K562 (cell line): ENCODE data around the gene CNOT6L.

Experiments used
- CREB1 ChIP-seq, 2 experiments: sonication (generic) in 1 of 2; formaldehyde crosslinking in 1 of 2; IDR thresholded peaks; 2 replicates each; pipeline versions ENCODE4 v1.6.1 to v1.8.0; 2012 to 2022; ENCODE audit warnings: inconsistent platforms in 1 of 2, mild to moderate bottlenecking in 1 of 2, missing genetic modification reagents in 1 of 2, moderate library complexity in 1 of 2
- CTCF ChIP-seq, 3 experiments: IDR thresholded peaks in 2 of 3; conservative IDR thresholded peaks in 1 of 3; 2 replicates each; pipeline ENCODE4 v1.5.1; 2011 to 2012; ENCODE audit warnings: low read length in 3 of 3, mild to moderate bottlenecking in 3 of 3, control low read depth in 2 of 3, improper control_type of control experiment in 1 of 3, inconsistent platforms in 1 of 3, low read depth in 1 of 3, mixed read lengths in 1 of 3, moderate library complexity in 1 of 3; ENCODE audit not compliant: insufficient read depth in 2 of 3
- MYC ChIP-seq, 2 experiments: fragments of 250-450 bp in 1 of 2; sonication (Bioruptor Pico) in 1 of 2; IDR thresholded peaks; 2 replicates each; pipeline versions ENCODE4 v1.5.1 to v1.6.1; 2012 to 2021; ENCODE audit warnings: low read depth in 2 of 2, borderline replicate concordance in 1 of 2, improper control_type of control experiment in 1 of 2, low read length in 1 of 2, mild to moderate bottlenecking in 1 of 2, moderate library complexity in 1 of 2
- RAD51 ChIP-seq: fragments of 450-650 bp; IDR thresholded peaks from 2 replicates; pipeline ENCODE4 v1.7.1; 2016; ENCODE audit warnings: low read depth, mild to moderate bottlenecking, borderline replicate concordance
- TF ChIP-seq, protein P1 (sequence below), 2 experiments: fragments of 450-650 bp; formaldehyde crosslinking in 1 of 2; IDR thresholded peaks; 2 replicates each; pipeline versions ENCODE4 v1.4.0 to v1.6.1; 2014 to 2020; ENCODE audit warnings: mild to moderate bottlenecking in 2 of 2, borderline replicate concordance in 1 of 2, low read depth in 1 of 2
- TF ChIP-seq, protein P2 (sequence below): fragments of 250-450 bp; sonication (Bioruptor Pico); IDR thresholded peaks from 2 replicates; pipeline ENCODE4 v1.5.0; 2021; ENCODE audit warnings: mild to moderate bottlenecking, moderate library complexity
- TF ChIP-seq, protein P3 (sequence below): fragments of 450-650 bp; formaldehyde crosslinking; IDR thresholded peaks from 2 replicates; pipeline ENCODE4 v1.4.0; 2020; ENCODE audit warnings: mild to moderate bottlenecking, mixed read lengths

DNA sequence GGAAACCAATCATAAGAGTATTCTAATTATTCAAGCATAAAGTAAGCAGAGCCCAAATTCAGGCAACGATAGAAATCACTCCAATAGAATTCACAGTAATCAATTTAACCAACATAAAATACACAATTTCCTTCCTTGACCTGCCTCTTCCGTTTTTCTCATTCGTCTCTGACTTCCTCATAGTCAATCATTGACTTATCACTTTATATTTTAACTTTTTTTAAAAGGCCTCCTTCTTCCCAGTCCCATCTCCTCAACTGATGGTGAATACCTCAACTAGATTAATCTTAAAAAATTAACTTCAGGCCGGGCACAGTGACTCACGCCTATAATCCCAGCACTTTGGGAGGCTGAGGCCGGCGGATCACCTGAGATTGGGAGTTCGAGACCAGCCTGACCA is 13.3 kb downstream of the CNOT6L start:
- TF ChIP-seq CREB1 (IDR thresholded peaks at IDR 0.05) = no peak
- no peak for TF ChIP-seq CREB1 (CRISPR knock-in tag; IDR thresholded peaks at IDR 0.05)
- TF ChIP-seq RAD51 = no peak
- TF ChIP-seq, protein P1, sequence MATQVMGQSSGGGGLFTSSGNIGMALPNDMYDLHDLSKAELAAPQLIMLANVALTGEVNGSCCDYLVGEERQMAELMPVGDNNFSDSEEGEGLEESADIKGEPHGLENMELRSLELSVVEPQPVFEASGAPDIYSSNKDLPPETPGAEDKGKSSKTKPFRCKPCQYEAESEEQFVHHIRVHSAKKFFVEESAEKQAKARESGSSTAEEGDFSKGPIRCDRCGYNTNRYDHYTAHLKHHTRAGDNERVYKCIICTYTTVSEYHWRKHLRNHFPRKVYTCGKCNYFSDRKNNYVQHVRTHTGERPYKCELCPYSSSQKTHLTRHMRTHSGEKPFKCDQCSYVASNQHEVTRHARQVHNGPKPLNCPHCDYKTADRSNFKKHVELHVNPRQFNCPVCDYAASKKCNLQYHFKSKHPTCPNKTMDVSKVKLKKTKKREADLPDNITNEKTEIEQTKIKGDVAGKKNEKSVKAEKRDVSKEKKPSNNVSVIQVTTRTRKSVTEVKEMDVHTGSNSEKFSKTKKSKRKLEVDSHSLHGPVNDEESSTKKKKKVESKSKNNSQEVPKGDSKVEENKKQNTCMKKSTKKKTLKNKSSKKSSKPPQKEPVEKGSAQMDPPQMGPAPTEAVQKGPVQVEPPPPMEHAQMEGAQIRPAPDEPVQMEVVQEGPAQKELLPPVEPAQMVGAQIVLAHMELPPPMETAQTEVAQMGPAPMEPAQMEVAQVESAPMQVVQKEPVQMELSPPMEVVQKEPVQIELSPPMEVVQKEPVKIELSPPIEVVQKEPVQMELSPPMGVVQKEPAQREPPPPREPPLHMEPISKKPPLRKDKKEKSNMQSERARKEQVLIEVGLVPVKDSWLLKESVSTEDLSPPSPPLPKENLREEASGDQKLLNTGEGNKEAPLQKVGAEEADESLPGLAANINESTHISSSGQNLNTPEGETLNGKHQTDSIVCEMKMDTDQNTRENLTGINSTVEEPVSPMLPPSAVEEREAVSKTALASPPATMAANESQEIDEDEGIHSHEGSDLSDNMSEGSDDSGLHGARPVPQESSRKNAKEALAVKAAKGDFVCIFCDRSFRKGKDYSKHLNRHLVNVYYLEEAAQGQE (IDR thresholded peaks at IDR 0.05; ENCODE audit: borderline replicate concordance) = no peak
- TF ChIP-seq, protein P1 (CRISPR knock-in tag; IDR thresholded peaks at IDR 0.05; ENCODE audit: low read depth) = no peak
- TF ChIP-seq, protein P2, sequence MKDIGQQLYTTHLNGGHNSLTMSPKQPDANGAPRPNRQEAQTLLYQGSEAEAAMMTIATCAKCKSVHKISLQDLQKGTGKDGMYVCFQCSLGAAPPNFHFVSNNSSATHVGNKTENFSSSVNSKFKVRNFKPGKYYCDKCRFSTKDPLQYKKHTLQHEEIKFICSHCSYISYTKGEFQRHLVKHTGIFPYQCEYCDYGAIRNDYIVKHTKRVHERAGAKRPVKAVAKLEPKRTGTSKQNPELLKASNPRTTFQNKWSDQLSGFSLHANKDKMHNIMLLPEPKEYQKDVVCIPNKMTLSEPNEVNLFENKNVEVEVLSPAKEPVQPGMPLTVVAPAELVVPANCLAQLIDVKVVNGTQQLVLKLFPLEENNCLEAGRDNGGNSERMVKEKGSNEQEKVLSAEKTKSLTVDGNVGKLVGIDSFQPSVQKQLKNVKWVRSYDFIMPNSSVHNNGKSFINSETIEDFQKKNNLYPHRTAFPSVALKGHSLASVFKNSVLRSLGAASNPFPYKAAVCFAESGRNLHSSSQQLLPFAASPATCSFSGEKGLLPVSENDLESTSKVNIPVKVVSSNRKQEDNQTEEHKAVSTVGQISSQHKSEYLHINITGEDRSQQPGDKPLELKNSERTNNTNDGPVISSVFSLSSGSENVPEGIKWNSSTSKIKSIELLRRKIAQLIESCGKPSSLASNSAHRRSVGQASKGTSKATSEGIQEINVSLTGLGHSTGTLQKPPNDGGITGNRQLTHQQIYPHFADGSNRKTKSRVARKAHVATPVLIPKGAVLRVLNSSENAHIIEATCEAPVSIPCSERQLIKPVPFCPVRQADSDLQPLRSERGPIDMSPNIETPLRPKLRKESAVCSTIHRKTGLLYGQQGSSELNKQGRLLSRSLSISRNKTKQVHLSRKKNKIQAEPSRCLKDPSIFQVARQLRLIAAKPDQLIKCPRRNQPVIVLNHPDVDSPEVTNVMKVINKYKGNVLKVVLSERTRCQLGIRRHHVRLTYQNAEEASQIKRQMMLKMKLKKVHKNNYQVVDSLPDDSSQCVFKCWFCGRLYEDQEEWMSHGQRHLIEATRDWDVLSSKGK (CRISPR knock-in tag) = no peak
- no peak for TF ChIP-seq CTCF (IDR thresholded peaks at IDR 0.05 in 2 of 3, conservative IDR thresholded peaks at IDR 0.05 in 1 of 3; ENCODE audit: insufficient read depth in 2 of 3, low read depth in 1 of 3, low read length in 3 of 3)
- TF ChIP-seq MYC (IDR thresholded peaks at IDR 0.05; ENCODE audit: low read depth, low read length) = no peak
- TF ChIP-seq MYC (CRISPR knock-in tag; IDR thresholded peaks at IDR 0.05; ENCODE audit: borderline replicate concordance, low read depth) = no peak
- TF ChIP-seq, protein P3, sequence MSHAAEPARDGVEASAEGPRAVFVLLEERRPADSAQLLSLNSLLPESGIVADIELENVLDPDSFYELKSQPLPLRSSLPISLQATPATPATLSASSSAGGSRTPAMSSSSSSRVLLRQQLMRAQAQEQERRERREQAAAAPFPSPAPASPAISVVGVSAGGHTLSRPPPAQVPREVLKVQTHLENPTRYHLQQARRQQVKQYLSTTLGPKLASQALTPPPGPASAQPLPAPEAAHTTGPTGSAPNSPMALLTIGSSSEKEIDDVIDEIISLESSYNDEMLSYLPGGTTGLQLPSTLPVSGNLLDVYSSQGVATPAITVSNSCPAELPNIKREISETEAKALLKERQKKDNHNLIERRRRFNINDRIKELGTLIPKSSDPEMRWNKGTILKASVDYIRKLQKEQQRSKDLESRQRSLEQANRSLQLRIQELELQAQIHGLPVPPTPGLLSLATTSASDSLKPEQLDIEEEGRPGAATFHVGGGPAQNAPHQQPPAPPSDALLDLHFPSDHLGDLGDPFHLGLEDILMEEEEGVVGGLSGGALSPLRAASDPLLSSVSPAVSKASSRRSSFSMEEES (CRISPR knock-in tag) = no peak
